ENCODE results near the gene ASH1L.
"Not testable (repeated sequence)": the region's sequence is repeated elsewhere in the genome, so short reads cannot be mapped to it uniquely, and the experiment has no call there.

ASH1L gene

GRCh38 chr1:155488419-155488818, 74.2 kb downstream of the ASH1L start:
- not testable (repeated sequence) for DNase-seq (ENCODE audit: low read depth in 3 of 3)

- DNase-seq (ENCODE audit: low read depth in 3 of 3) = no peak
Measured at GRCh38 chr1:155487541-155487940, 75.1 kb downstream of the ASH1L start.

- DNase-seq (ENCODE audit: low read depth in 3 of 3) = not testable (repeated sequence)
Measured at GRCh38 chr1:155486952-155487351, 75.7 kb downstream of the ASH1L start.

- DNase-seq (ENCODE audit: low read depth in 3 of 3) = no peak
Measured at GRCh38 chr1:155485945-155486344, 76.7 kb downstream of the ASH1L start.

GRCh38 chr1:155485222-155485621, 77.4 kb downstream of the ASH1L start:
- no peak for DNase-seq (ENCODE audit: low read depth in 3 of 3)

GRCh38 chr1:155481741-155482241, 80.8 kb downstream of the ASH1L start:
- no peak for DNase-seq (ENCODE audit: low read depth in 3 of 3)

- DNase-seq (ENCODE audit: low read depth in 3 of 3) = no peak
Measured at GRCh38 chr1:155479205-155479604, 83.4 kb downstream of the ASH1L start.

GRCh38 chr1:155478270-155478852, 84.2 kb downstream of the ASH1L start:
- DNase-seq (ENCODE audit: low read depth in 3 of 3) = no peak

- no peak for DNase-seq (ENCODE audit: low read depth in 3 of 3)
Measured at GRCh38 chr1:155474146-155474545, 88.5 kb downstream of the ASH1L start.

GRCh38 chr1:155473151-155473821, 89.3 kb downstream of the ASH1L start:
- no peak for DNase-seq (ENCODE audit: low read depth in 3 of 3)

GRCh38 chr1:155472491-155473083, 90.0 kb downstream of the ASH1L start:
- DNase-seq (ENCODE audit: low read depth in 3 of 3) = no peak

GRCh38 chr1:155471891-155472290, 90.7 kb downstream of the ASH1L start:
- DNase-seq (ENCODE audit: low read depth in 3 of 3) = no peak

- DNase-seq (ENCODE audit: low read depth in 3 of 3) = no peak
Measured at GRCh38 chr1:155471026-155471425, 91.6 kb downstream of the ASH1L start.

GRCh38 chr1:155466996-155467395, 95.6 kb downstream of the ASH1L start:
- no peak for DNase-seq (ENCODE audit: low read depth in 3 of 3)

- DNase-seq (ENCODE audit: low read depth in 3 of 3) = no peak
Measured at GRCh38 chr1:155466617-155466972, 96.0 kb downstream of the ASH1L start.

GRCh38 chr1:155463865-155464650, 98.5 kb downstream of the ASH1L start:
- DNase-seq (ENCODE audit: low read depth in 3 of 3) = no peak

GRCh38 chr1:155458111-155458510, 104.5 kb downstream of the ASH1L start:
- DNase-seq (ENCODE audit: low read depth in 3 of 3) = no peak

GRCh38 chr1:155457266-155457665, 105.3 kb downstream of the ASH1L start:
- DNase-seq (ENCODE audit: low read depth in 3 of 3) = no peak

GRCh38 chr1:155455588-155456195, 106.9 kb downstream of the ASH1L start:
- no peak for DNase-seq (ENCODE audit: low read depth in 3 of 3)

GRCh38 chr1:155454096-155454495, 108.5 kb downstream of the ASH1L start:
- DNase-seq (ENCODE audit: low read depth in 3 of 3) = no peak

- DNase-seq (ENCODE audit: low read depth in 3 of 3) = no peak
Measured at GRCh38 chr1:155453141-155453540, 109.5 kb downstream of the ASH1L start.

- no peak for DNase-seq (ENCODE audit: low read depth in 3 of 3)
Measured at GRCh38 chr1:155451199-155451598, 111.4 kb downstream of the ASH1L start.

All from stimulated activated CD4-positive, alpha-beta T cell treated with anti-CD3 and anti-CD28 coated beads, TNF-alpha, amount 100 ng/mL, for 4 hours (primary cell).